ENCODE measurements around the gene MVB12B.

MVB12B gene

GRCh38 chr9:126474786-126475485 is 148.3 kb downstream of the MVB12B start:
- DNase-seq: no peak

DNA sequence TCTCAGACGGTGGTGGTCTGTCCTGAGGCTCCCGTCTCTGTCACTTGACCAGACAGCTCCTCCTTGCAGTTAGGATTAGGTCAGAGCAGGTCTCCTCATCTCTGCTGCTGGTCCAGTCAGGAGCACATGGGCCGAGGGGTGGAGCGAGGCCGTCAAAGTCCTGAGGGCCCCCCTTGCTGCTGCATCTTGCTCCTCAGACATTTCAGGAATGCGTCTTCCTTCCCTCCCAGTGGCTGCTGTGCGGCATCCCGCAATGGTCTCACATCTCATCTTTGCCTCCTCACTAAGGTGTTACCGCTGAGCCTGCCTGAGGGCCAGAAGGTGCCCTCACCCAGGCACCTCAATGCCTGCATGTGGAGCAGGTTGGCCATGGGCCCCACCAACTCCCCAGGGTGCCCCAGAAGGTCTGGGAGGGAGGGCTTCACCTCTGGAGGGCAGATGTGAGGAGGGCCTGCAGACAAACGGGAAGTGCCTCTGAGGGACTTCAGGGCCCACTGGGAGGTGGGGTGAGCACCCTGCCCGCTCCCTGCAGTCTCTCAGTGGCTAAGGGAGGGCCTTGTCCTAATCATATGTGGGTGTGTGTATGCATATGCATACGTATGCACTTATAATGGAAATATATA is 149.4 kb downstream of the MVB12B start:
- DNase-seq: no peak

DNA sequence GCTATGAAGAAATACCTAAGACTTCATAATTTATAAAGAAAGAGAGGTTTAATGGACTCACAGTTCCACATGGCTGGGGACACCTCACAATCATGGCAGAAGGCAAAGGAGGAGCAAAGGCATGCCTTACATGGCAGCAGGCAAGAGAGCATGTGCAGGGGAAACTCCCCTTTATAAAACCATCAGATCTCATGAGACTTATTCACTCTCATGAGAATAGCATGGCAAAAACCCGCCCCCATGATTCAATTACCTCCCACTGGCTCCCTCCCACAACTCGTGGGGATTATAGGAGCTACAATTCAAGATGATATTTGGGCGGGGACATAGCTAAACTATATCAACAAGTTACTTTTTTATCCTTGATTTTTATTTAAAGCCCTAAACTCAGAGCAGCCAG is 150.8 kb downstream of the MVB12B start:
- peak in 1 of 2 donors; percentile 46 for DNase-seq

DNA sequence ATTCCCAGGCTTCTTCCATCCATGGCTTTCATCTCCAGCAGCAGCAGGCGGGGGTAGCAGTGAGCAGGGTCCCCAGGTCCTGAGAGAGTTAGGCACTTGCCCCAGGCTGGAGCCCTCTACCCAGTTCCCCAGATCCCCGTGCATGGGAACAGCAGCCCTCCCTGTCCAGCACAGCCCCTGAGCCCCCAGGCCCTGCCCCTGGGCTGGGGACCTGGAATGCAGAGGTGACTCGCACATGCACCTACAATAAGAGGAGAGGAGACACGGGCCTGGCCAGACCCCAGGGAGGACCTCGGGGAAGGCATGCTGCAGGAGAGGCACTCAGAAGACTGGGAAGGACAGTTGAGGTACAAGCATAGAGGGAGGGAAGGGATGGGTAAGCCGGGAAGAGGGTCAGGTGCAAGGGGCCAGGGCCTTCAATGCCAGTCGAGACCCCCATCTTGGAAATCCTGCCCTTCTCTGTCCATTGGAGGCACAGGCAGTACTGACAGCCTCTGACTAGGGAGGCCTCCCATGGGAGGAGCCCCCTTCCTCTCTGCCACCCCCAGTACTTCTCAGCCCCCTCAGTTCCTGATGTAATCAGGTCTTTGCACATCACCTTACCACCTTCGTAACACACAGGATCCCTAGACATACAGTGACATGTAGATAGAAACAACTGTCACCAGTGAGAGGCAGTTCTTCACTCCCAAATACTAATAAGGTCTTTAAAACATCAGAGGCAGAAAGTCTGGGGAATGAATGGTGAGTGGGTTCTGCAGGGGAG is 151.8 kb downstream of the MVB12B start:
- no peak for DNase-seq

DNA sequence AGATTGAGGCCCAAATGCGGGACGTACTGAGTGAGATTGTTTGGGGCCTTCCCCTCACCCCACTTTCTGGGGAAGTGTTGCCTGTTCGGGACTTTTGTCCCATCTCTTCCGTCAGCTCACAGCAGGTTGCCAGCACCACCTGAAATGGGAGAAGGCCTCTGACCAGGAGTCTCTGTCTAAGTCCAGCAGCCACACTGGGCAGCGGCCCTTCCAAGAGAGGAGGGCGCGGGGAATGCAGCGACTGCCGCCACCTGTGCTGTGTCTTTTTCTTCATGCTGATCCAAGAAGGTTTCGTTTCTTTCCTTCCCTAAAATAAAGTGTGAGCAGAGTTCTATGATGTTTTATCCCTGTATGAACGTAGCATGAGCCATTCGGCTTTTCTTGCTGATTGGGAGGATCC is 152.9 kb downstream of the MVB12B start:
- no peak for DNase-seq

DNA sequence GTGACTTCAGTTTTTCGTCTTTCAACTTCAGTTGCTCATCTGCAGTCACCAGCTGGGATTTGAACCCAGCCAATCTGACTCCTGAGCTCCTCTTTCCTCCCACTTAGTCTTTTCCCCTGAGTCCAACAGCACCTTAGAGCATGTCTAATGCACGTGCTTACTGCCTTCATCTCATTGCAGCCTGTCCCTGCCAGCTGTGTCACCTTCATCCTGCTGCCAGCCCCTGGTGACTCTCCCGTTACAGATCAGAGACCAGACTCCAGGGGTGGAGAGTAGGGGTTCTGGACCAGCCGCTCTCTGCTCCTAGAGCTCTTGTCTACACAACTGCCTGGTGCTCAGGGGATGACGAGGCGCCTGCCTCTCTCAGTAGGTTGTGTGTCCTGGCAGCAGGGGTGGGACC is 154.2 kb downstream of the MVB12B start:
- no peak for DNase-seq

- no peak for DNase-seq
Measured at GRCh38 chr9:126481862-126482261, 155.2 kb downstream of the MVB12B start.

- no peak for DNase-seq
Measured at GRCh38 chr9:126482361-126483044, 155.9 kb downstream of the MVB12B start.

GRCh38 chr9:126483468-126484073 is 156.9 kb downstream of the MVB12B start:
- no peak for DNase-seq

DNA sequence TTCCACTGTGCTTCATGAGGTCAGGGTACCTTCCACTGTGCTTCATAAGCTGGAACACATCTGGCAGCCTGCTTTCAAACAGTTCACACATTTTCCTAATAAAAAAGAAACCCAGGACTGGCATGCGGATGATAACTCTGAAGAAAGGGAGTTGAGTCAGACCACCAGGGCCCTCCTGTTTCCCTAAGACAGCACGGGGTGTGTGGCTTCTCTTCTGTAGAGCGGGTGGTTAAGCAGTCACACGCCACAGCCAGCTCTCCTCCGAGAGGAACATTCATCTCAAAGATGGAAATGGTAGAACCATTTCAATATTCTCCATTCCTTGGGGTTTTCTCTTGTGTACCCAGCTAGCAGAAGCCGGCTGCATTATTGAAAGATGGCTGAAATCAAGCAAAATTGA is 159.0 kb downstream of the MVB12B start:
- no peak for DNase-seq

- no peak for DNase-seq
Measured at GRCh38 chr9:126486276-126486675, 159.6 kb downstream of the MVB12B start.

DNA sequence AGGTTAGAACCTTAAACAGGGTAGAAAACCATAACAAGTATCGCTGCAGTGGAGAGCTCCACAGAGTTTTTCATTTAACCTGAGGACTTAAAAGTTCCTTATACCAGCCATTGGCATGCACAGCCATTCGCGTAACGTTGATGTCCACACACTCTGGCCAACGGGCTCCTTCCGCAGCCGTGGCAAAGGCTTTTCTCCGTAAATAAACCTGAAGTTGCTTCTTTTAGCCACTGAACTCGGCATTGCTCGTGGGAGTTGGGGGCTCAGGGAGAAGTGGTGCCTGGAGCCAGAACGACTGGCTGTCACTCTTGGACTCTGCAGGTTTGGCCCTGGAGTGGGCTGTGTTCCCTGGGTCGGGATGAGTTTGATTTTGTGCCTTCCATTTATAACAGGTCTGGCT is 161.2 kb downstream of the MVB12B start:
- DNase-seq: no peak

- DNase-seq: no peak
Measured at GRCh38 chr9:126488310-126488709, 161.7 kb downstream of the MVB12B start.

DNA sequence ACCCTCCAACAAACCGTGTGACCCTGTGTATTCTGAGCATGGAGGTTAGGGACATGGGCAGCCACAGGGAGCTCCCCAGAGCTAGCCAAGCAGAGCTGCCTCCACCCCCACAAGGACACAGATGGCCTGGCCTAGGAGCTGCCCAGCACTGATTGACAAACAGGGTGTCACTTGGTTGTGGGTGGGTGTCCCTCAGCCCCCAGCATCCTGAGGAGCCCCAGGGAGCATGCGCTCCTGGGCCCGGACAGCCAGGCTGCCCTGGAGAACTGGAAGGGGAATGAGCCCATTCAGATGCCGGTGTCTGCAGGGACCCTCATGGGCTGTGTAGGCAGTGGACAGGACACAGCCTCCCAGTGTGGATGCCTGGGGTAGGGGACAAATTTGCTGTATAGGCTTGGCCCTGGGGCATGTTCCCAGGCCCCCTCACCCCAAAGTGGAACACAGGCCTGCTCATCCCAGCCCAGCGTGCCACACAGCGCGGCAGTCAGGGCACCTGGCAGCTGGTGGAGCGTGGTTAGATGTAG is 162.3 kb downstream of the MVB12B start:
- peak in 1 of 2 donors; percentile 22 for DNase-seq

DNA sequence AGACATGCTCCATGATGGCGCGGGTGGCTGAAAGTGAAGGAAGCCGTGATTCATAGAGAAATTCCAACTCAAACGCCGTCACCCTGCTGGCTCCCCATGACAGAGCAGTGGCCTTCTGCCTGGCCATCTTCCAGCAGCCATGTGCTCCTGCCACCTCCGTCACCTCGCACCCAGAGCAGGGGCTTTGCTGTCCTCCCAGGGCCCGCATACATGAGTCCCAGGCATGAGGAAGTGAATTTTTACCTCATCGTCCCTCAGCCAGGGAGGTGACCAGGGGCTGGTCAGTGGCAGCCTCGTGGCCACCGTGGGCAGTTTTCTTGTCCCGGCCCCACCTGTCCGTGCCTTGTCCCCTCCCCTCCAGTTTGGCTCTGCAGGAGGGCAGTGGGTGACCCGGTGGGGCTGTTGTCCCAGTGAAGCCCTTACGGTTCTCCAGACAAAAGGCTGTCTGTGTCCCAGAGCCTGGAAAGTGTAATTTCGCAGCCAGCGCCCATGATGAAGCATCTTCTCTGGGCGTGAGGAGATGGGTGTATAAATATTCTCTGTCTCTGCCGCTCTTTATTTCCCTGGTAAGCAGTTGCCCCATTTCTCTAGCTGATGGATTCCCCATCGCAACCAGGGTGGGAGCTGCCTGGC is 163.1 kb downstream of the MVB12B start:
- no peak for DNase-seq

DNA sequence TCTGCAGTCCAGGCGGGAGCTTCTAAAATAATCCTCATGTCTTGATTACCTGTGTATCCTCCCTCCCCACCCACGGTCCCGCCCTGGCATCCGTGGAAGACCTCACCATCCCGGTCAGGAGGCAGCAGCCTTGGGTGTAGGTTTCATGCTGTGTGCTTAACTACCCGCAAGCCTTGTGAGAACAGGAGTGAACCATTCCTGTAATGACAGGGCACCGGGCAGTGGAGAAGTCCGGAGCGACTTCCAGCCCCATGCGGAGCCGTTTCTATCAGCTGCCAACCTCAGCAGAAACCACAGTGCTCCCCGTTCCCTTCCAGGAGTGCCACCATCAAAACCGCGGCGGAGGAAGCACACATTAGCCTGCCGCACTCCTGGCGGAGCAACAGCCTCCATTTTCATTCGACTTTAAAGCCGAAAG is 163.6 kb downstream of the MVB12B start:
- DNase-seq: no peak

GRCh38 chr9:126490871-126491567 is 164.4 kb downstream of the MVB12B start:
- DNase-seq: peak; percentile 76 to 78

GRCh38 chr9:126491568-126491879 is 164.9 kb downstream of the MVB12B start:
- DNase-seq: no peak

DNA sequence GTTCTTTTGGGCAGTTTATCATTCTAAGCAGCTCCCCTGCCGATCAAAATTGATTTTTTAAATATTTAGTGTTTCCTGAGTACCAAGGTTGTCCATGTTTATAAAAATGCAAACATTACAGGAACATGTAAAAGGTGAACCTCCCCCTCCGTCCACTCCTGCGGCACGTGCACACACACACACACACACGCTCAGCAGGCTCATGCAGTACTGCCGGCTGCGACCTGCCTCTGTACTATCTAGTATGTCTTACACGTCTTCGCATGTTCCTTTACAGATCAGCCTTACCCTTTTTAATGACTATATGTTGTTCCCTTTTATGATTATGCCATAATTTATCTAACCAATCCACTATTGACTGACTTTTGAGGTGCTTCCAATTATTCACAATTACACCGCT is 165.3 kb downstream of the MVB12B start:
- no peak for DNase-seq

- DNase-seq: no peak
Measured at GRCh38 chr9:126494264-126494663, 167.6 kb downstream of the MVB12B start.

DNA sequence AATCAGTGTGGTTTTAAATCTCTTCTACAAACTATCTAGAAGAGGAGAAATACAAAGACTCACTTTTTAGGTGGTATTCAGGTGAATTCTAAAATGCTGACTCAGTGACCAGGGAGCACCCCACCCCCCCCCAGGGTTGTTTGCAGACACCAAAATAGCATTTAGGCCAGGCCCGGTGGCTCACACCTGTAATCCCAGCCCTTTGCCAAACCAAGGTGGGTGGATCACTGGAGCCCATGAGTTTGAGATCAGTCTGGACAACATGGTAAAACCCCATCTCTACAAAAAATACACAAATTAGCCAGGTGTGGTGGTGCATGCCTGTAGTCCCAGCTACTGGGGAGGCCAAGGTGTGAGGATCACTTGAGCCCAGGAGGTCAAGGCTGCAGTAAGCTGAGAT is 168.1 kb downstream of the MVB12B start:
- no peak for DNase-seq

Data from inflammatory macrophage (primary cell).